Suprapubic skin (tissue), 4 donors: ENCODE data around the gene SLC8A2.

ENCODE experiments used
- EP300 ChIP-seq: sonication (generic); formaldehyde crosslinking; IDR thresholded peaks from one replicate; pipeline ENCODE4 v1.6.1; 2017; ENCODE audit warnings: antibody characterized with exemption
- POLR2A ChIP-seq, 2 donors: fragments of 450-650 bp; IDR thresholded peaks; one replicate each; pipeline ENCODE4 v1.6.1; 2017; ENCODE audit warnings: antibody characterized with exemption in 2 of 2, mild to moderate bottlenecking in 2 of 2, moderate library complexity in 2 of 2
- POLR2AphosphoS5 ChIP-seq, 3 donors: sonication (generic); formaldehyde crosslinking; IDR thresholded peaks; one replicate each; pipeline ENCODE4 v1.6.1; 2017; ENCODE audit warnings: antibody characterized with exemption in 3 of 3
- TF ChIP-seq, protein P1 (sequence below), 2 donors: fragments of 200-600 bp in 1 of 2; fragments of 450-650 bp in 1 of 2; sonication (generic) in 1 of 2; IDR thresholded peaks; one replicate each; pipeline ENCODE4 v1.5.1; 2016 to 2019; ENCODE audit warnings: antibody characterized with exemption in 2 of 2, mild to moderate bottlenecking in 1 of 2, moderate library complexity in 1 of 2

DNA sequence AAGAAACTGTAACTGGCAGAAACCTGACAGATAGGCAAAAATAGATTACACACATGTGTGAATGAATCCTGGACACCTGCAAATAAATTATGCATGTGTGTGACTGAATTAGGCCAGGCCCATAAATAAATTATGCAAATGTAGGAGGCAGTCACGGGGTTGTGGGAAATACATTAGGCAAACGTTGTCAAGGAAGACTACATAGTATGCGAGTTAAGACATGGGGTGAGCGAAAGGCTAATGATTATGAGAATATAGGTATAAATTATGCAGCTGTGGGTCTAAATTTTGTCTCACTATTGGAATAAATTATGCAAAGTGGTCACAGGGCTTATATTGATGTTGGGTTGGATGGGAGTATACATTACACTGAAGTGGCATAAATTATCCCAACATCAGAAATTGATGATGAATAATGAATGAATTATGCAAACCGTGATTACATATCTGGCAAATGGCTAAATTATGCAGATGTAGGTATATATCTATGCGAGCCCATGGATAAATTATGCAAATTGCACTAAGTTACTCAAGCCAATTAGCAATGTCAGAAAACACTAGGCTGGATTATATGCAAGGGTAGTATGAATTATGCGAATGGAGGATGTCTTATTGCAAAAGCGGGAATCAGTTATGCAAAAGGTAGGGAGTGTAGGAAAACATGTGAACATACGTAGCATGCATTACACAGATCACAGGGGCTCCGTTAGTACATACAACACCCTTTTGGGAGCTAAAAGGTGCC, 6.8 kb downstream of the SLC8A2 start:
- TF ChIP-seq, protein P1, sequence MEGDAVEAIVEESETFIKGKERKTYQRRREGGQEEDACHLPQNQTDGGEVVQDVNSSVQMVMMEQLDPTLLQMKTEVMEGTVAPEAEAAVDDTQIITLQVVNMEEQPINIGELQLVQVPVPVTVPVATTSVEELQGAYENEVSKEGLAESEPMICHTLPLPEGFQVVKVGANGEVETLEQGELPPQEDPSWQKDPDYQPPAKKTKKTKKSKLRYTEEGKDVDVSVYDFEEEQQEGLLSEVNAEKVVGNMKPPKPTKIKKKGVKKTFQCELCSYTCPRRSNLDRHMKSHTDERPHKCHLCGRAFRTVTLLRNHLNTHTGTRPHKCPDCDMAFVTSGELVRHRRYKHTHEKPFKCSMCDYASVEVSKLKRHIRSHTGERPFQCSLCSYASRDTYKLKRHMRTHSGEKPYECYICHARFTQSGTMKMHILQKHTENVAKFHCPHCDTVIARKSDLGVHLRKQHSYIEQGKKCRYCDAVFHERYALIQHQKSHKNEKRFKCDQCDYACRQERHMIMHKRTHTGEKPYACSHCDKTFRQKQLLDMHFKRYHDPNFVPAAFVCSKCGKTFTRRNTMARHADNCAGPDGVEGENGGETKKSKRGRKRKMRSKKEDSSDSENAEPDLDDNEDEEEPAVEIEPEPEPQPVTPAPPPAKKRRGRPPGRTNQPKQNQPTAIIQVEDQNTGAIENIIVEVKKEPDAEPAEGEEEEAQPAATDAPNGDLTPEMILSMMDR (IDR thresholded peaks at IDR 0.05) = no peak
- no peak for TF ChIP-seq POLR2AphosphoS5 (IDR thresholded peaks at IDR 0.05)
- TF ChIP-seq POLR2A (IDR thresholded peaks at IDR 0.05) = no peak
- TF ChIP-seq EP300 = no peak
